Right lobe of liver (tissue), 4 donors: ENCODE results near the gene RPS6KC1.

Experiments
- CTCF ChIP-seq, 4 donors: fragments of 200-600 bp in 3 of 4; fragments of 450-650 bp in 1 of 4; IDR thresholded peaks; one replicate each; pipeline versions ENCODE4 v1.5.1 to v1.8.0; 2016 to 2022; ENCODE audit warnings: antibody characterized with exemption in 4 of 4, mild to moderate bottlenecking in 2 of 4
- POLR2A ChIP-seq: fragments of 450-650 bp; IDR thresholded peaks from one replicate; pipeline ENCODE4 v1.6.1; 2017; ENCODE audit warnings: antibody characterized with exemption, mild to moderate bottlenecking
- donor health status: DM: no; HTN: no; CAD: no.
- donor health status: DM: no; HTN: no; CAD: no.
- donor health status: DM: no; HTN: yes; CAD: no.

- TF ChIP-seq CTCF (IDR thresholded peaks at IDR 0.05): no peak
- TF ChIP-seq POLR2A: no peak
Measured at GRCh38 chr1:213231795-213232231, 180.8 kb downstream of the RPS6KC1 start.
